DMS153 (cell line): ENCODE results near the gene GRIK5.
"Not testable (repeated sequence)": the region's sequence is repeated elsewhere in the genome, so short reads cannot be mapped to it uniquely, and the experiment has no call there.

Experiments used
- DNase-seq: peaks from one replicate; lab custom pipeline; 2025; lab: John Stamatoyannopoulos, UW

Gene GRIK5

GRCh38 chr19:42017040-42017439 lies 53.0 kb downstream of the GRIK5 start:
- DNase-seq, result no peak

- DNase-seq, result not testable (repeated sequence)
Measured at GRCh38 chr19:42012747-42013146, 57.3 kb downstream of the GRIK5 start.

- DNase-seq, result no peak
Measured at GRCh38 chr19:42010245-42011126, 59.5 kb downstream of the GRIK5 start.

- DNase-seq, result no peak
Measured at GRCh38 chr19:42006569-42006968, 63.4 kb downstream of the GRIK5 start.

- no peak for DNase-seq
Measured at GRCh38 chr19:42005504-42005903, 64.5 kb downstream of the GRIK5 start.

GRCh38 chr19:42003506-42004294 lies 66.3 kb downstream of the GRIK5 start:
- DNase-seq, result peak; percentile 20

- DNase-seq, result no peak
Measured at GRCh38 chr19:41999878-42000208, 70.2 kb downstream of the GRIK5 start.

GRCh38 chr19:41999071-41999877 lies 70.7 kb downstream of the GRIK5 start:
- DNase-seq, result no peak

GRCh38 chr19:41998246-41999020 lies 71.6 kb downstream of the GRIK5 start:
- DNase-seq, result peak; percentile 44

- peak; percentile 32 for DNase-seq
Measured at GRCh38 chr19:41997851-41998229, 72.2 kb downstream of the GRIK5 start.

GRCh38 chr19:41997121-41997850 lies 72.7 kb downstream of the GRIK5 start:
- DNase-seq, result no peak

- DNase-seq, result no peak
Measured at GRCh38 chr19:41995959-41996797, 73.8 kb downstream of the GRIK5 start.

- no peak for DNase-seq
Measured at GRCh38 chr19:41994994-41995958, 74.7 kb downstream of the GRIK5 start.

- no peak for DNase-seq
Measured at GRCh38 chr19:41994521-41994971, 75.5 kb downstream of the GRIK5 start.

- DNase-seq, result peak; percentile 45
Measured at GRCh38 chr19:41993612-41994483, 76.2 kb downstream of the GRIK5 start, which contains the start of gene ATP1A3. Gene ATP1A3 (minus strand): TSS chr19:41994230. CDS start chr19:41994076, 154 bp downstream.

GRCh38 chr19:41991925-41992569 lies 78.0 kb downstream of the GRIK5 start:
- not testable (repeated sequence) for DNase-seq

- no peak for DNase-seq
Measured at GRCh38 chr19:41991025-41991424, 79.0 kb downstream of the GRIK5 start.
